GM12872 (cell line): ENCODE data around the gene DYNLT5.

Experiments used
- CTCF ChIP-seq: IDR thresholded peaks from 3 replicates; pipeline ENCODE4 v1.5.1; 2011; ENCODE audit warnings: low read depth, mild to moderate bottlenecking, low read length, moderate library complexity; ENCODE audit not compliant: insufficient read depth

Gene DYNLT5

GRCh38 chr1:66769512-66770229 is 17.4 kb downstream of the DYNLT5 start:
- TF ChIP-seq CTCF: no peak

GRCh38 chr1:66770240-66770639 is 18.0 kb downstream of the DYNLT5 start:
- TF ChIP-seq CTCF: no peak

GRCh38 chr1:66770694-66771093 is 18.4 kb downstream of the DYNLT5 start:
- no peak for TF ChIP-seq CTCF

GRCh38 chr1:66773227-66773626 is 21.0 kb downstream of the DYNLT5 start:
- no peak for TF ChIP-seq CTCF

GRCh38 chr1:66774438-66774837 is 22.2 kb downstream of the DYNLT5 start:
- no peak for TF ChIP-seq CTCF

- TF ChIP-seq CTCF: no peak
Measured at GRCh38 chr1:66775646-66776045, 23.4 kb downstream of the DYNLT5 start.

- TF ChIP-seq CTCF: no peak
Measured at GRCh38 chr1:66777831-66778230, 25.6 kb downstream of the DYNLT5 start.
